Measurements from ENCODE around the gene WNT3A.

WNT3A gene

GRCh38 chr1:228058172-228058948, 51.6 kb downstream of the WNT3A start:
- DNase-seq, result no peak

GRCh38 chr1:228058949-228059633, 52.3 kb downstream of the WNT3A start:
- peak; percentile 60 for DNase-seq

DNA sequence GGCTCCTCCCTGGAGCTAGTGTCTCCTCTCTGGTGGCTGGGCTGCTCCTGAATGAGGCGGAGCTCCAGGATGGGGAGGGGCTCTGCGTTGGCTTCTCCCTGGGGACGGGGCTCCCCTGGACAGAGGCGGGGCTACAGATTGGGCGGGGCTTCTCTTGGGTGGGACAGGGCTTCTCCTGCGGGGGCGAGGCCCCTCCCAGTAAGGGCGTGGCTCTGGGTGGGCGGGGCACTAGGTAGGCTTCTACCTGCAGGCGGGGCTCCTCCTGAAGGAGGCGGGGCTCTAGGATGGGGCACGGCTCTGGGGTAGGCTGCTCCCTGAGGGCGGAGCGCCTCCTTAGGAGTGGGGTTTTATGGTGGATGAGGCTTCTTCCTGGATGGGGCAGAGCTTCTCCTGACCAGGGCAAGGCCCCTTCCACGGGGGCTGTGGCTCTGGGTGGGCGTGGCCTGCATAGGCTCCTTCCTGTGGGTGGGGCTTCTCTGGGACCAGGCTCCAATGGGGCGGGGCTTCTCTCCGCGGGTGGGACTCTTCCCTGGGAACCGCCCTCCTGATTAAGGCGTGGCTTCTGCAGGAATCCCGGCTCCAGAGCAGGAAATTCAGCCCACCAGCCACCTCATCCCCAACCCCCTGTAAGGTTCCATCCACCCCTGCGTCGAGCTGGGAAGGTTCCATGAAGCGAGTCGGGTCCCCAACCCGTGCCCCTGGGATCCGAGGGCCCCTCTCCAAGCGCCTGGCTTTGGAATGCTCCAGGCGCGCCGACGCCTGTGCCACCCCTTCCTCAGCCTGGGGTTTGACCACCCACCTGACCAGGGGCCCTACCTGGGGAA, 53.0 kb downstream of the WNT3A start:
- DNase-seq, result peak; percentile 60

GRCh38 chr1:228060458-228061190, 53.8 kb downstream of the WNT3A start:
- no peak for DNase-seq

GRCh38 chr1:228061411-228062084, 54.8 kb downstream of the WNT3A start:
- no peak for DNase-seq

GRCh38 chr1:228062085-228062791, 55.4 kb downstream of the WNT3A start:
- no peak for DNase-seq

- DNase-seq, result no peak
Observed at GRCh38 chr1:228062812-228063211, 56.0 kb downstream of the WNT3A start.

GRCh38 chr1:228063251-228064191, 56.7 kb downstream of the WNT3A start:
- DNase-seq, result no peak

DNA sequence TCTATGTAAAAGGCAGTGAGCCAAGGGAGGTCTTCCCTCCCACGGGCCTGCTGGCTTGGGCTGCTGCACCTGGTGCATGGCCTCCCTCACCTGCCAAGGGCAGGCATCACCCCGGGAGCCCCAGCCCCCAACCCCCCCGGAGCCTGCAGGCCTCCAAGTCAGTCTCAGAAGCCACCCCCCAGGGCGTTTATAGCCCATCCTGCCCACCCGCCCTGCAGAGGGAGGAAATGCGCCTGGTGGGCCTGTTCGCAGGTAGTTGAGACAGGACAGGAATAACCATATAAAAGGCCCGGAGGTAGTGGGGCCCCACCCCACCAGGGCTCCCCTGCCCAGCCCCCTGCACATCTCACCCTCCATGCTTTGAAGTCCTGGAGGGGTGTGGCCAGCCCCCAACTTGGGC, 57.5 kb downstream of the WNT3A start:
- DNase-seq, result no peak

- no peak for DNase-seq
Observed at GRCh38 chr1:228064741-228065542, 58.1 kb downstream of the WNT3A start.

GRCh38 chr1:228065543-228066347, 58.9 kb downstream of the WNT3A start:
- DNase-seq, result no peak

GRCh38 chr1:228066416-228066815, 59.6 kb downstream of the WNT3A start:
- no peak for DNase-seq

- no peak for DNase-seq
Observed at GRCh38 chr1:228066891-228067654, 60.3 kb downstream of the WNT3A start.

DNA sequence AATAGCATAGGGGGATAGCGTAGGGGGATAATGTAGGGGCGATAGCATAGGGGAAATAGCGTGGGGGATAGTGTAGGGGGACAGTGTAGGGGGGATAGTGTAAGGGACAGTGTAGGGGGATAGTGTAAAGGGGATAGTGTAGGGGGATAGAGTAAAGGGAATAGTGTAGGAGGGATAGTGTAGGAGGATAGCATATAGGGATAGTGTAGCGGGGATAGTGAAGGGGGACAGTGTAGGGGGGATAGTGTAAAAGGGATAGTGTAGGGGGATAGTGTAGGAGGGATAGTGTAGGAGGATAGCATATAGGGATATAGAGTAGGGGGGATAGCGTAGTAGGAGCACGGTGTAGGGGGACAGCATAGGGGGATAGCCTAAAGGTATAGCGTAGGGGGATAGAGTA, 61.6 kb downstream of the WNT3A start:
- no peak for DNase-seq

DNA sequence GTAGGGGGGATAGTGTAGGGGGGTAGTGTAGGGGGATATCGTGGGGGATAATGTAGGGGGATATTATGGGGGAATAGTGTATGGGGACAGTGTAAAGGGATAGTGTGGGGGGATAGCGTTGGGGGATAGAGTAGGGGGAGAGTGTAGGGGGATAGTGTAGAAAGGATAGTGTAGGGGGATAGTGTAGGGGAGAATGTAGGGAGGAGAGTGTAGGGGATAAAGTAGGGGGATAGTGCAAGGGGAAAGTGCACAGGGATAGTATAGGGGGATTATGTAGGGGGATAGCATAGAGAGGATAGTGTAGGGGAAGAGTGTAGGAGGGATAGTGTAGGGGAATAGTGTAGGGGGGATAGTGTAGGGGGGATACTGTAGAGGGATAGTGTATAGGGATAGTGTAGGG, 63.4 kb downstream of the WNT3A start:
- no peak for DNase-seq

- DNase-seq, result no peak
Observed at GRCh38 chr1:228070851-228071250, 64.1 kb downstream of the WNT3A start.

DNA sequence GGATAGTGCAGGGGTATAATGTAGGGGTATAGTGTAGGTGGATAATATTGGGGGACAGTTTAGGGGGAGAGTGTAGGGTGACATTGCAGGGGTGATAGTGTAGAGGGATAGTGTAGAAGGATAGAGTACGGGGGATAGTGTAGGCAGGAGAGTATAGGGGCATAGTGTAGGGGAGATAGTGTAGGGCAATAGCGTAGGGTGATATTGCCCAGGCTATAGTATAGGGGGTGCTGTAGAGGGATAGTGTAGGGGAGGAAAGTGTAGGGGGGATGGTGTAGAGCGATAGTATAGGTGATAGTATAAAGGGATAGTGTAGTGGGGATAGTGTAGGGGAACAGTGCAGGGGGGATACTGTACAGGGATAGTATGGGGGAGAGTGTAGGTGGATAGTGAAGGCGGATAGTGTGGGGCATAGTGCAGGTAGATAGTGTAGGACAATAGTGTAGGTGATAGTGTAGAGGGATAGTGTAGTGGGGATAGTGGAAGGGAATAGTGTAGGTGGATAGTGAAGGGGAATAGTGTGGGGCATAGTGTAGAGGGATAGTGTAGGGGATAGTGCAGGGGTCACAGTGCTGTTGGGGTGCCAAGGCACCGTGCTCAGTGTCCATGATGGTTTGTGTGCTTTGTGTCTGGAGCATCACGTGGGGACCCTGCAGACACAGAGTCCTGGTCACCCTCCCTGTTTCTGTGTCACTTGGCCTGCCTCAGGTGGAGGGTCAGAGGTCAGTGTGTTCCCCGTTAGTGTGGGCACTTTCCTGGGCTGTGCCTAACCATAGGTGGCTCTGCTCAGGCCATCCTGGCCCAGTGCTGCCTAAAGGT, 65.2 kb downstream of the WNT3A start:
- no peak for DNase-seq

Data from DMS79 (cell line).